IPS-18c (cell line): ENCODE data around the gene IRS2.
"Not testable (repeated sequence)": the region's sequence is repeated elsewhere in the genome, so short reads cannot be mapped to it uniquely, and the experiment has no call there.

ENCODE experiments used
- H3K4me3 ChIP-seq: 2 replicates; pipeline ENCODE4 v1.7.0; 2013; ENCODE audit warnings: low read depth, mild to moderate bottlenecking, low read length, moderate library complexity; ENCODE audit not compliant: insufficient read depth
- H3K9me3 ChIP-seq: one replicate; pipeline ENCODE4 v1.6.1; 2013; ENCODE audit warnings: mild to moderate bottlenecking, low read length, moderate library complexity; ENCODE audit not compliant: control insufficient read depth, insufficient read depth

Gene IRS2

GRCh38 chr13:109786457-109787134, at the start of gene IRS2:
Gene IRS2, minus strand, starts transcription at chr13:109786583. Its CDS starts 530 bp downstream, at chr13:109786053.
- Histone ChIP-seq H3K4me3 (peak within 1 kb of the TSS; percentile 74), H3K9me3 (no peaks in the 10 kb centered on the region)

GRCh38 chr13:109834973-109835720, 48.8 kb upstream of the IRS2 start:
- Histone ChIP-seq H3K4me3 (no peak overlapping the region), H3K9me3 (no peaks in the 10 kb centered on the region)

GRCh38 chr13:109833940-109834339, 47.6 kb upstream of the IRS2 start:
- Histone ChIP-seq H3K4me3 (no peak overlapping the region), H3K9me3 (no peaks in the 10 kb centered on the region)

GRCh38 chr13:109833071-109833470, 46.7 kb upstream of the IRS2 start:
- Histone ChIP-seq H3K4me3 (no peak overlapping the region), H3K9me3 (no peaks in the 10 kb centered on the region)

GRCh38 chr13:109828591-109829316, 42.4 kb upstream of the IRS2 start:
- H3K9me3 ChIP-seq, H3K4me3 ChIP-seq: not testable (repeated sequence)

GRCh38 chr13:109823201-109823600, 36.8 kb upstream of the IRS2 start:
- not testable (repeated sequence) for H3K9me3 ChIP-seq, H3K4me3 ChIP-seq

- no peak overlapping the region for H3K4me3 ChIP-seq
- H3K9me3 ChIP-seq: no peaks in the 10 kb centered on the region
Observed at GRCh38 chr13:109821103-109821502, 34.7 kb upstream of the IRS2 start.

GRCh38 chr13:109819874-109820273, 33.5 kb upstream of the IRS2 start:
- no peaks in the 10 kb centered on the region for H3K9me3 ChIP-seq
- H3K4me3 ChIP-seq: no peak overlapping the region

- Histone ChIP-seq H3K4me3 (no peak overlapping the region), H3K9me3 (no peaks in the 10 kb centered on the region)
Observed at GRCh38 chr13:109818886-109819285, 32.5 kb upstream of the IRS2 start.

- H3K9me3 ChIP-seq: no peaks in the 10 kb centered on the region
- H3K4me3 ChIP-seq: no peak overlapping the region
Observed at GRCh38 chr13:109817591-109818535, 31.5 kb upstream of the IRS2 start.

GRCh38 chr13:109816808-109817203, 30.4 kb upstream of the IRS2 start:
- H3K9me3 ChIP-seq: no peaks in the 10 kb centered on the region
- no peak overlapping the region for H3K4me3 ChIP-seq

- Histone ChIP-seq H3K4me3 (no peak overlapping the region), H3K9me3 (no peaks in the 10 kb centered on the region)
Observed at GRCh38 chr13:109816112-109816807, 29.9 kb upstream of the IRS2 start.

GRCh38 chr13:109815651-109816050, 29.3 kb upstream of the IRS2 start:
- H3K4me3 ChIP-seq: no peak overlapping the region
- no peaks in the 10 kb centered on the region for H3K9me3 ChIP-seq

- Histone ChIP-seq H3K9me3 (no peaks in the 10 kb centered on the region), H3K4me3 (no peak overlapping the region)
Observed at GRCh38 chr13:109813663-109814062, 27.3 kb upstream of the IRS2 start.

GRCh38 chr13:109812382-109812781, 26.0 kb upstream of the IRS2 start:
- Histone ChIP-seq H3K4me3 (no peak overlapping the region), H3K9me3 (no peaks in the 10 kb centered on the region)

- Histone ChIP-seq H3K4me3 (no peak overlapping the region), H3K9me3 (no peaks in the 10 kb centered on the region)
Observed at GRCh38 chr13:109810761-109811510, 24.6 kb upstream of the IRS2 start.
